Dedifferentiated amniotic fluid mesenchymal stem cell (primary cell): ENCODE measurements around the gene TPCN2.
"Not testable (repeated sequence)": the region's sequence is repeated elsewhere in the genome, so short reads cannot be mapped to it uniquely, and the experiment has no call there.

Source experiments
- DNase-seq: peaks from one replicate; pipeline ENCODE4 v3.0.0-alpha.2; 2016; ENCODE audit errors: extremely low spot score

Gene TPCN2

GRCh38 chr11:69127884-69128283 lies 79.2 kb downstream of the TPCN2 start:
- DNase-seq, result no peak

- DNase-seq, result no peak
These were observed 80.3 kb downstream of the TPCN2 start for GRCh38 chr11:69129053-69129452.

GRCh38 chr11:69129647-69130046 lies 80.9 kb downstream of the TPCN2 start:
- no peak for DNase-seq

- DNase-seq, result no peak
These were observed 81.9 kb downstream of the TPCN2 start for GRCh38 chr11:69130654-69131053.

GRCh38 chr11:69131121-69131566 lies 82.4 kb downstream of the TPCN2 start:
- DNase-seq, result no peak

- DNase-seq, result peak; percentile 40
These were observed 83.0 kb downstream of the TPCN2 start for GRCh38 chr11:69131644-69132300.

- no peak for DNase-seq
These were observed 83.6 kb downstream of the TPCN2 start for GRCh38 chr11:69132301-69132670.

GRCh38 chr11:69133251-69133650 lies 84.5 kb downstream of the TPCN2 start:
- DNase-seq, result no peak

- DNase-seq, result not testable (repeated sequence)
These were observed 85.5 kb downstream of the TPCN2 start for GRCh38 chr11:69134182-69134581.

GRCh38 chr11:69134957-69135356 lies 86.2 kb downstream of the TPCN2 start:
- no peak for DNase-seq

GRCh38 chr11:69135420-69136363 lies 87.0 kb downstream of the TPCN2 start:
- no peak for DNase-seq

- DNase-seq, result no peak
These were observed 87.7 kb downstream of the TPCN2 start for GRCh38 chr11:69136471-69136870.

GRCh38 chr11:69137151-69137844 lies 88.6 kb downstream of the TPCN2 start:
- no peak for DNase-seq

- no peak for DNase-seq
These were observed 89.5 kb downstream of the TPCN2 start for GRCh38 chr11:69138265-69138664.

- DNase-seq, result not testable (repeated sequence)
These were observed 91.4 kb downstream of the TPCN2 start for GRCh38 chr11:69140161-69140560.

- DNase-seq, result no peak
These were observed 91.9 kb downstream of the TPCN2 start for GRCh38 chr11:69140635-69141034.

- DNase-seq, result no peak
These were observed 93.0 kb downstream of the TPCN2 start for GRCh38 chr11:69141742-69142141.

- no peak for DNase-seq
These were observed 94.2 kb downstream of the TPCN2 start for GRCh38 chr11:69142895-69143294.

- DNase-seq, result no peak
These were observed 95.8 kb downstream of the TPCN2 start for GRCh38 chr11:69144316-69145049.

- DNase-seq, result peak; percentile 93
These were observed 96.3 kb downstream of the TPCN2 start for GRCh38 chr11:69145050-69145380.

- DNase-seq, result no peak
These were observed 99.6 kb downstream of the TPCN2 start for GRCh38 chr11:69148377-69148762.

- no peak for DNase-seq
These were observed 100.1 kb downstream of the TPCN2 start for GRCh38 chr11:69148806-69149205.
